ENCODE measurements around the gene SLC26A6.

Gene SLC26A6

GRCh38 chr3:48635222-48636021, at the start of gene SLC26A6:
SLC26A6 (minus strand) TSS chr3:48635461; CDS start chr3:48635393, 68 bp downstream.
- DNase-seq: peak; percentile 81

DNA sequence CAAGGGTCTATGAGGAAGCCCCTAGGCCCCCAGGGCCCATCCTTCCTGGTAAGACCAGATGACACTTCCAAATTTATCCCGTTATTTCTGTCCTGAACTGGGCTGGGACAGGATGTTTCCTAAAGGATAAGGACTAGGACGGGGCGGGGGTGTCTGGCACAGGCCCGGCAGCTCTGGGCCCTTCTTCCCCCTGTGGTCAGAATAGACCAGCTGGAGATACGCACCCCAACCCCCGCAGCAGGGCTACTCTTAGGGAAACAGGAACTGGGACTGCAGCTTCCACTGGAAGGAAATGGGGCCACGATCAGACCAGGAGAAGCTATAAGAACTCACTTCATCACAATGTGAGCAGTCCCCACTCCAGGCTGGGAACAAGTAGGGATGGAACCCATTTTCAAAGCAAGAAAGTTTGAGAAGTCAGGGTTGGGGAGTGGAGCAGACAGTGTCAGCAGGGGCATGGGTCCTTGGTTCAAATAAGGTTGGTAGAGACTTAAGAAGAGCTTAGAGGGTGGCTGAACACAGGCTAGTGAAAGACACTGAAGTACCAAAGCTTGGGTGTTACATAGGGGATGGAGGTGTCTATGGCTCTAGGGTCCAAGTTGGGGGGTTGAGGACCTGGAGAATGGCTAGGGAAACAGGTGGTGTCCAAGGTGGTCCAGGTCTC, 49.4 kb upstream of the SLC26A6 start:
- no peak for DNase-seq

GRCh38 chr3:48684054-48684349, 48.7 kb upstream of the SLC26A6 start:
- DNase-seq: no peak

DNA sequence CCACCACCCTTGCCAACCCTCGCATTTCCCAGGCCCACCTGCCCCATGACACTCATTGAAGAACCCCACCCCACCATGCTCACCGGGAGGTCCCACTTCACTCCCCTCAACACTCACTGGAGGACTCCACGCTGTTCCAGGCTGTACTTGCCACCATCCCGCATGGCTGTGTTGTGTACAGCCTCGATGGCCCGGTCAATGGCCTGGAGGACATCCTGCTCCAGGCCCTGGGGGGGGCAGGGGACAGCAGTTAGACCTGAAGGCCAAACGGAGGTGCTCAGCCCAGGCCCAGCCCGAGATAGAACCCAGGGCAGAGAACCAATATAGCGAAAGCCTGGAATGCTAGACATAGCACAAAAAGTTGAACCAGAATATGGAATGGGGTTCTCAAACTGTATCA, 47.5 kb upstream of the SLC26A6 start:
- DNase-seq: no peak

- DNase-seq: no peak
Observed at GRCh38 chr3:48681974-48682610, 46.8 kb upstream of the SLC26A6 start.

DNA sequence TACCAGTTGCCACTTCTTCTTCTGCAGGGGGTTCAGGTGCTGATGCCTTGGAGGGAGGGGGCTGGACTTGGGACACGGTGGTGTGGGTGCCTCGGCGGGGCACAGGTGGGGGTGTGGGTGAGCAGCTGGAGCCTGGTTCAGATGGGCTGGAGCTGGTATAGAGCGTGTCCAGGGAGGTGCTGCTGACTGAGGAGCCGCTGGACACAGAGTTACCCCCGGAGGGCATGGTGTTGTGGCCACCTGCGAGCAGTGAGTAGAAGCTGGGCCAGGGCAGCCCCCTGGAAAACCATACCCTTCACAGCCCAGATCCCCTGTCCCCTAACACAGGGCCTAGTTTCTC, 46.2 kb upstream of the SLC26A6 start:
- DNase-seq: no peak

- no peak for DNase-seq
Observed at GRCh38 chr3:48680811-48681540, 45.7 kb upstream of the SLC26A6 start.

DNA sequence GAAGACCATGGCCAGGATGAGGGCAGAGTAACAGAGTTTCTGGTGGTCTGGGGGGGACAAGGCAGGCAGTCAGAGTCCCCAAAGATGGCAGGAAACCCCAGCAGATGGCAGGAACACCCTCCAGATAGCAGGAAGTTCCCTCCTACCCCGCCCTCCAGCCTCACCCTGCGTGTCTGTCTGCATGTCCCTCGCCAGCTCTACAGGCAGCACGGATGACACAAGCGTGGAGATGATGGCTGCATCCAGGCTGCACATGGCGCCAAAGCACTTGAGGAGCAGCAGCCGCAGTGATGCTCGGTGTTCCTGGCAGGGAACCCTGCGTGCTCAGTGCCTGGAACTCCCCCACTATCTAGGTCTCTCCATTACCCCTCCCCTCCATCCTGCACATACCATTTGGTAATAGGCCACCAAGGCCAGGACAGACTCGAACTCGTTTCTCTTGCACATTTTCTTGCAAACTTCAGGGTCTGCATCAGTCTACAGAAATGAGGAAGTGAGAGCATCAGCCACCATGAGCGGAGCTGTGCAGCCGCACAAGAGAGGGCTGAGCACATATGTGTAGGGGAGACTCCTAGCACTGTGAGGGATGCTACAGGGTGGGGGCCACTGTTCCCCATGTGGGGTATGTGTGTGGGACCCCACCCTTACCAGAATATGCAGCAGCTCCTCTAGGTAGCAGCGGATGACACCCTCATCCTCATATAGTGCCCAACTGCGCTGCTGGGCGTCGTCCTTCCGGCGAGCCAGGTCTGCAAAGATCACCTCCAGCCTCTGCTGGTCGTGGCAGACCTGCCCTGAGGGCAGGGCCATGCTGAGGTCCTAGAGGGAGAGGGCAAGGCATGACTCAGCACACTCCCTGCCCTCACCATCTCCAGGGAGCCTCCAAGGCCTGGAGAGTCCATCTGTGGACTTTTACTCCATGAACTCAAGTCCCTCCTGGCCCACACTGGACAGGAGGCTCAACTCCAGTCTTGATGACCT, 44.4 kb upstream of the SLC26A6 start:
- DNase-seq: no peak

GRCh38 chr3:48678566-48679380, 43.5 kb upstream of the SLC26A6 start:
- DNase-seq: no peak

GRCh38 chr3:48678056-48678455, 42.8 kb upstream of the SLC26A6 start:
- DNase-seq: no peak

DNA sequence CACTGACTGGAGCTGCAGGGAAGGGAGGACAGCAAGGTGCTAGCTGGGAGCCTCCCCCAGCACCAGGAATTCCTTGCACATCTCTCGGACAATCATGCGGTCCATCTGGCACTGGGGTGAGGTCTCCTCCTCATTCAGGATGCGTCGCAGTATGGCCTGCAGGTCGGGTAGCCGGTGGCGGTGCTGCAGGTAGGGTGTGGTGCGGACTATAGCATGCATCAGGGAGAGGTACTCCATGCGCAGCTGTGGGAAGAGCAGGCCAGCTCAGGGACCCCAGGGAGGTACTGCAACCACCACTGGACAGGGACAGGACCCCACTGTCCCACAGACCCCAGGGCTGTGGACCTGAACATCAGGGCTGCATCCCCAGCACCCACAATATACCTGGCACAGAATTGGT, 39.2 kb upstream of the SLC26A6 start:
- no peak for DNase-seq

- no peak for DNase-seq
Observed at GRCh38 chr3:48672522-48672921, 37.3 kb upstream of the SLC26A6 start.

- DNase-seq: peak; percentile 8
Observed at GRCh38 chr3:48664929-48665328, 29.7 kb upstream of the SLC26A6 start.

GRCh38 chr3:48664313-48664644, 29.0 kb upstream of the SLC26A6 start:
- DNase-seq: no peak

DNA sequence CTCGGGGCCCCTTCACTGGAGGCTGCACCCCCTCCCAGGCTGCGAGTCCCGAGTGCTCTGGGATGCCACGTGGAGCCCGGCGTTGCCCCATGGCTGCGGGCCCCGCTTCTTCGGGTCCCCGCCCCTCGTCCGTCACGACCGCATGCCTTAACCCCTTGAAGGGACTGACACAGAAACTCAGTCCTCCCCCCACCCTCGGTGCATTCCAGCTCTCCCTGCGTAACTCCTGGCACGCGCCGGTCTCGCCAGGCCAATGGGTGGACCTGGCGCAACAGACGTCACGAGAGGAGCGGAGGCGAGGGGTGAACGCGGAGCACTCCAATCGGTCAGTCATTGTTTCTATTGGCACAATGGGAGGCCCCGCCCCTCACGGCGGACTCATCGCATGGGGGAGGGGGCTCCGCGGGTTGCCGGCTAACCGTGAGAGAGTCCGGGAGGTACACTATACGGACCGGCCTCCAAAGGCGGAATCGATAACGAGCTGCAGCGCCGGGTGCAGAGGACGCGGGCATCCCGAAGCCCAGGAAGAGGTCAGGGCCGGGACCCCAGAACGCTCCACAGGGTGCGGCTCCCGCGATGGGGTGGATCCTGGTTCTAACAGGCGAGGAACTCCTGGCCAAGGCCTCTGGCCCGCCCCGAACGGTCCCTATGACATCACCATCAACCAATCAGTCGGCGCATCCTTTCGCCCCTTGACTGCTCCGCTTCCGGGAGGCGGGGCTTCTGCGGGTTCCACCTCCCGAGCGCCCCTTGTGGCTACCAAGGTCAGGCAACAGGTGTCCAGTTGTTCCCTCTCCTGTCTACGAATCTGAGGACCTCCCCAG, 28.4 kb upstream of the SLC26A6 start:
- peak; percentile 92 for DNase-seq

DNA sequence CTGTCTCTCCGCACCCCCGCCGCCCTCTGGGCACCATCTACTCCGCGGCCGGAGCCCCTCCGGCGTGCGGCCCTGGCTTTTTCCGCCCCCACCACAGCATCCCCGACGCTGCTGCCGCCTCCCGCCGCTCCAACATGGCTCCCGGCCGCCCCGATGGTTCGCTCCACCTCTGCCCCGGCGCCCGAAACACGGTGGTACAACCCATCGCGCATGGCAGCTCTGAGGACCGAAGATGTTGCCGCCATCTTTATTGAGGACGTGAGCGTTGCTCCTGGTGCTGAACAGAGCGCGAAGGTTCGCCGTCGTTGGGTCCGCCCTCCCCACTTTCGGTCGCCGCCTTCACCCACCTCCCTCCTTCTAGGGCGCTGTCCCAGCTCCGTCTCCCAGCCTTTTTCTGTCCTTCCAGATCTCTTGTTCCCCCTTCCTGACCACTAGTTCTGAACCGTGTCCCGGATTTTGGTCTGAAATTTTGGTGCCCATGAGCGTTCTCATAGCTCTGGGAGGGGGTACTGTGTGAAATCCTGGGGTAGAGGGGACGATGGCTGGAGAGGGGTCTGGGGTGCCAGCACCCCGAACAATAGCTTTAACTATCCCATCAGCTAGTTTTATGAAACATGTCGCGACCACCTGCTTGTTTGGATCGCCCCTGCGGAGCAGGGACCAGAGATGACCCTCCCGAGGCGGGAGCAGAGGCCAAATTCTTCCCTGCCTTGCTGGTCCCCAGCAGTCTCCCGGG, 27.7 kb upstream of the SLC26A6 start, which contains the start of gene CELSR3:
TSS of gene CELSR3 (minus strand) at position 134 of the 736 bp plus-strand sequence. CDS start 252 bp downstream, outside the sequence.
- DNase-seq: peak; percentile 86

DNA sequence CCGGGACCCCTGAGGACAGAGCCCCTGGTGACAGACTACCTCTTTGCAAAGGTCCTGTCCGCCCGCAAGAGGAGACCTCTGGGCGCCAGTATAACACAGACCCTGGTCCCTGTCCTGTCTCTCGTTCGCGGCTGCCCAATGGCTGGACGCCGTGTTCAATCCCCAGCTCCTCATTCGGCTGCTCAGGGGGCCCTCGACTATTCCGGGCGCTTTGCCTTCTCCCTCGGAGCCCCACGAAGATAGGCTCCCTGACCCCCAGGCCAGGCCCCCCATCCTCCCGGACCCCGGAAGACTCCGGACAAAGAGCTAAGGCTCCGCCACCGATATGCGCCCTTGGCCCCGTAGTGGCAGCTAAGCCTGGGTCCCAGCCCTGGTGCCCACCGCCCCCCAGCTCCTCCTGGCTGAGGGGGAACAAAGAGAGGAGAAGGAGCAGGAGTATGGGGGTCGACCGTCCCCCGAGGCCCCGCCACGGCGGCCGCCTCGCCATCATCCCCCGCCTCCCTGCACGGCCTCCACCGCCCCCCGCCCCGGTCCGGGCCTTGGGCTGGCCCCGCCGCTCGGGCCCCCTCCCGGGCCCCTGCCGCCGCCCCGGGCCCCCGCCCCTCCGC, 27.0 kb upstream of the SLC26A6 start:
- no peak for DNase-seq

GRCh38 chr3:48661501-48662144, 26.4 kb upstream of the SLC26A6 start:
- DNase-seq: no peak
